Motor neuron (in vitro differentiated cells): ENCODE results near the gene MKRN2. TPM values are rescaled to one million over a fixed set of nuclear protein-coding genes. Genes with fewer than 3 reads are reported as not detected.

Source experiments
- ATAC-seq, 8 experiments: fragments of 200-7000 bp; cut with Tn5 transposase; replicated peaks in 6 of 8; 2 replicates each; pipeline ENCODE4 v1.8.0; 2021; ENCODE audit warnings: mild to moderate bottlenecking in 8 of 8, moderate library complexity in 8 of 8
- H3K27ac ChIP-seq, 2 donors: fragments of 250-450 bp; sonication (Bioruptor Pico); 2 replicates each; pipeline ENCODE4 v1.9.0; 2021; ENCODE audit warnings: antibody characterized with exemption in 2 of 2, mild to moderate bottlenecking in 2 of 2, moderate library complexity in 1 of 2
- H3K4me1 ChIP-seq, 2 donors: fragments of 250-450 bp; sonication (Bioruptor Pico); replicated peaks in 1 of 2; 2 replicates each; pipeline ENCODE4 v1.6.1; 2021; ENCODE audit warnings: antibody characterized with exemption in 2 of 2, mild to moderate bottlenecking in 2 of 2, moderate library complexity in 1 of 2
- H3K4me3 ChIP-seq, 5 donors: fragments of 250-450 bp; sonication (Bioruptor Pico); 2 replicates each; pipeline ENCODE4 v1.9.0; 2021; ENCODE audit warnings: antibody characterized with exemption in 5 of 5, mild to moderate bottlenecking in 5 of 5, moderate library complexity in 4 of 5
- WGBS, 10 experiments: fragments of 450-650 bp; shearing (Covaris generic); methylation state at CpG; one replicate each; pipeline ENCODE4 v1.0.0; 2022; 5-methylcytosine and 5-hydroxymethylcytosine counted together
- in situ Hi-C, 9 experiments: fragments of 400-800 bp; cut with MboI; loops; one replicate each; pipeline ENCODE4 v1.15.0; 2021; ENCODE audit warnings: low sequenced_read_pairs in 9 of 9, low pct_unique_long_range_greater_than_20kb in 2 of 9; ENCODE audit not compliant: unreplicated experiment in 9 of 9
- total RNA-seq, 8 experiments: library from RNA; unstranded; fragments of 300-600 nt; gene quantifications; 2 replicates each; pipeline versions ENCODE4 v1.2.3 to v1.2.4, GENCODE V29; 2022

Gene MKRN2
- total RNA-seq, result 10 to 100 TPM; 22.6 to 44.6 (median 35.4) TPM

GRCh38 chr3:12556690-12557472 is at the start of gene MKRN2:
Gene MKRN2 (plus strand): TSS chr3:12557087. CDS start chr3:12557151, 64 bp downstream.
- Histone ChIP-seq H3K4me1 (peaks cover 6 to 28% of the 10 kb centered on the region in 2 donors), H3K4me3 (peak within 1 kb of the TSS; percentile 82 to 97 (median 83)), H3K27ac (peak within 1 kb of the TSS; percentile 95 to 96)
- 0 to 2% (median 0%) methylated on average over 1 to 17 of the region's 77 CpGs; no CpG with 5 or more reads in 3 of the 10 experiments for WGBS, 10 experiments
- ATAC-seq, result peak; percentile 88 to 95 (median 94)
- in situ Hi-C loops, result no loop called here

- Histone ChIP-seq H3K4me3 (no peak overlapping the region), H3K27ac (peak overlapping the region in 1 of 2 donors; percentile 17), H3K4me1 (no peaks in the 10 kb centered on the region)
- WGBS, 10 experiments, result 31 to 100% (median 81%) methylated on average over 1 to 7 of the region's 8 CpGs
- peak; percentile 14 to 77 (median 32) for ATAC-seq
- in situ Hi-C loops, result no loop called here
Measured at GRCh38 chr3:12507591-12508281, 49.2 kb upstream of the MKRN2 start.

- Histone ChIP-seq H3K4me1 (no peaks in the 10 kb centered on the region), H3K27ac (no peak overlapping the region), H3K4me3 (no peak overlapping the region)
- whole genome bisulfite sequencing, 10 experiments, result 0 to 100% (median 62%) methylated on average over 1 to 5 of the region's 5 CpGs; no CpG with 5 or more reads in 2 of the 10 experiments
- ATAC-seq, result peak in 3 of 8 experiments; percentile 54 to 88 (median 84)
- in situ Hi-C loops, result no loop called here
Measured at GRCh38 chr3:12508291-12508700, 48.6 kb upstream of the MKRN2 start.

- in situ Hi-C loops, result no loop called here
- WGBS, 10 experiments, result 71 to 100% (median 100%) methylated on average over 1 to 3 of the region's 3 CpGs; no CpG with 5 or more reads in 3 of the 10 experiments
- Histone ChIP-seq H3K4me3 (no peak overlapping the region), H3K4me1 (no peaks in the 10 kb centered on the region), H3K27ac (no peak overlapping the region)
- no peak for ATAC-seq
Measured at GRCh38 chr3:12509466-12509865, 47.4 kb upstream of the MKRN2 start.

- 77 to 100% (median 97%) methylated on average over 1 to 4 of the region's 4 CpGs for WGBS, 10 experiments
- in situ Hi-C loops, result no loop called here
- peak in 3 of 8 experiments; percentile 25 to 40 (median 25) for ATAC-seq
- H3K4me1 ChIP-seq, result no peaks in the 10 kb centered on the region
- H3K4me3 ChIP-seq, result no peak overlapping the region
- no peak overlapping the region for H3K27ac ChIP-seq
Measured at GRCh38 chr3:12512534-12513118, 44.3 kb upstream of the MKRN2 start.

- 56 to 98% (median 92%) methylated on average over 3 to 5 of the region's 5 CpGs; no CpG with 5 or more reads in 2 of the 10 experiments for WGBS, 10 experiments
- no peaks in the 10 kb centered on the region for H3K4me1 ChIP-seq
- in situ Hi-C loops, result no loop called here
Measured at GRCh38 chr3:12513694-12514446, 43.0 kb upstream of the MKRN2 start.

GRCh38 chr3:12515631-12516030 is 41.3 kb upstream of the MKRN2 start:
- no peak for ATAC-seq
- Histone ChIP-seq H3K4me3 (no peak overlapping the region), H3K4me1 (no peaks in the 10 kb centered on the region), H3K27ac (no peak overlapping the region)
- in situ Hi-C loops, result no loop called here

More at GRCh38 chr3:12513694-12514446, 43.0 kb upstream of the MKRN2 start:
- Histone ChIP-seq H3K4me3 (no peak overlapping the region), H3K27ac (no peak overlapping the region)
- no peak for ATAC-seq

GRCh38 chr3:12516873-12517272 is 40.0 kb upstream of the MKRN2 start:
- WGBS, 10 experiments, result 93 to 100% (median 100%) methylated on average over 1 to 11 of the region's 11 CpGs; no CpG with 5 or more reads in 1 of the 10 experiments
- Histone ChIP-seq H3K27ac (no peak overlapping the region), H3K4me1 (no peaks in the 10 kb centered on the region), H3K4me3 (no peak overlapping the region)
- in situ Hi-C loops, result no loop called here
- no peak for ATAC-seq

GRCh38 chr3:12518261-12519028 is 38.4 kb upstream of the MKRN2 start:
- 80 to 100% (median 93%) methylated on average over 1 to 6 of the region's 6 CpGs; no CpG with 5 or more reads in 2 of the 10 experiments for WGBS, 10 experiments

GRCh38 chr3:12521010-12521409 is 35.9 kb upstream of the MKRN2 start:
- in situ Hi-C loops, result no loop called here
- Histone ChIP-seq H3K27ac (no peak overlapping the region), H3K4me1 (no peaks in the 10 kb centered on the region), H3K4me3 (no peak overlapping the region)
- ATAC-seq, result no peak
- WGBS, 10 experiments, result 83 to 100% (median 88%) methylated on average over 1 to 2 of the region's 2 CpGs; no CpG with 5 or more reads in 3 of the 10 experiments

More at GRCh38 chr3:12518261-12519028, 38.4 kb upstream of the MKRN2 start:
- Histone ChIP-seq H3K4me3 (no peak overlapping the region), H3K27ac (no peak overlapping the region), H3K4me1 (no peaks in the 10 kb centered on the region)
- no peak for ATAC-seq
- in situ Hi-C loops, result no loop called here

- ATAC-seq, result no peak
- WGBS, 10 experiments, result 89 to 100% (median 100%) methylated on average over 1 of the region's 1 CpG; no CpG with 5 or more reads in 4 of the 10 experiments
- in situ Hi-C loops, result no loop called here
- H3K4me1 ChIP-seq, result no peaks in the 10 kb centered on the region
- no peak overlapping the region for H3K27ac ChIP-seq
- no peak overlapping the region for H3K4me3 ChIP-seq
Measured at GRCh38 chr3:12522721-12523120, 34.2 kb upstream of the MKRN2 start.

- no peaks in the 10 kb centered on the region for H3K4me1 ChIP-seq
- H3K27ac ChIP-seq, result no peak overlapping the region
- H3K4me3 ChIP-seq, result no peak overlapping the region
- ATAC-seq, result no peak
- in situ Hi-C loops, result no loop called here
- 88 to 100% (median 98%) methylated on average over 1 to 3 of the region's 3 CpGs; no CpG with 5 or more reads in 4 of the 10 experiments for WGBS, 10 experiments
Measured at GRCh38 chr3:12527757-12528143, 29.1 kb upstream of the MKRN2 start.
